Measurements from ENCODE around the gene MAL.
"Not testable (repeated sequence)": the region's sequence is repeated elsewhere in the genome, so short reads cannot be mapped to it uniquely, and the experiment has no call there.

Gene MAL

GRCh38 chr2:95063086-95063958 is 37.8 kb downstream of the MAL start:
- no peak for DNase-seq (ENCODE audit: low read depth)

- no peak for DNase-seq (ENCODE audit: low read depth)
Observed at GRCh38 chr2:95068256-95068655, 42.7 kb downstream of the MAL start.

DNA sequence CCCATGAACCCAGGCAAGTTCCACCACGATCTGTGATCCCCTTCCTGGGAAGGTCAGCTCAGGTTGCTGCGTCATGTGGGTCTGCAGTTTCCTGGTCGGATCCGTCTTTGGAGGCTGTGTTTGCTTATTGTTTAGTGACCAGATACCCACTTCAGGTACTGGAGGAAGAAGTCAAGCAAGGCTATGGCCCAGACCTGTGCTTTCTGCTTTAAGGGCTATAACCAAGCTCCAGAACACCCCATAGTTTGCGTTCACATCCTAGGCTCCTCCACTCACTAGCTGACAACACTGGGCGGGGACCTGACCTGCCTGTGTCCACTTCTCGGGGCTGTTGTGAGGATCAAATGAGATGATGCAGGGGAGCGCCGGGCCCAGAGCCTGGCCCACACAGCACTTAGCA is 44.0 kb downstream of the MAL start:
- DNase-seq (ENCODE audit: low read depth) = no peak

DNA sequence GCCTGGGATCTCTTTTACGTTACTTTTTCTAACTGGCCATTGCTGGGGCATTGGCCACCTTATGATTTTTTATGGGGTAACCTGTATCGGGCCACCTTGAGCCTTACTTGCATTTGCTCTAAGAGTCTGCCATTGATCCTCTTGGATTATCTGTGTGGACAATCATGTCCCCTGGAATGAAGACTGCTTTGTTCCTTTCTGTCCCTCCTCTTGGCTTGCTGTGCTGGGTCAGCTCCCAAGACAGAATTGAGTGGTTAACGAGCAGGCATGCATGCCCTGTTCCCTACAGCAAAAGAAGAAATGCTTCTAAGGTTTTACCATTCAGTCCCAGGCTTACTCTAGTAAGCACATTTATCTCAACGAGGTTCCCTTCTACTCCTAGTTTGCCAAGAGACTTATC is 46.3 kb downstream of the MAL start:
- DNase-seq (ENCODE audit: low read depth) = no peak

DNA sequence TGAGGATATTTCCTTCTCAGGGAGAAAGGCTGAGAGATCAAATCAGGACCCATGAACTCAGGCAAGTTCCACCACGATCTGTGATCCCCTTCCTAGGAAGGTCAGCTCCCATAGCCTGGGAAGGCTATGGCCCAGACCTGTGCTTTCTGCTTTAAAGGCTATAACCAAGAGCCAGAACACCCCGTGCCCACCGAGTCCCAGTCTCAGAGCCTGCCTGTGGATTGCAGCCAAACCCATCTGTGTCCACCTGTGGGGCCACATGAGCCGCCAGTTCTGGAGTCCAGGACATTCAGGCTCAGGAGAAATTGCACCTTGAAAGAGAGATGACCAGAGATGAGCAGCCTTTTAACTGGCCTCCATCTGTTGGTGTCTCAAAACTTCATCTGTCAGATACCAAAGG is 46.9 kb downstream of the MAL start:
- DNase-seq (ENCODE audit: low read depth) = no peak

DNA sequence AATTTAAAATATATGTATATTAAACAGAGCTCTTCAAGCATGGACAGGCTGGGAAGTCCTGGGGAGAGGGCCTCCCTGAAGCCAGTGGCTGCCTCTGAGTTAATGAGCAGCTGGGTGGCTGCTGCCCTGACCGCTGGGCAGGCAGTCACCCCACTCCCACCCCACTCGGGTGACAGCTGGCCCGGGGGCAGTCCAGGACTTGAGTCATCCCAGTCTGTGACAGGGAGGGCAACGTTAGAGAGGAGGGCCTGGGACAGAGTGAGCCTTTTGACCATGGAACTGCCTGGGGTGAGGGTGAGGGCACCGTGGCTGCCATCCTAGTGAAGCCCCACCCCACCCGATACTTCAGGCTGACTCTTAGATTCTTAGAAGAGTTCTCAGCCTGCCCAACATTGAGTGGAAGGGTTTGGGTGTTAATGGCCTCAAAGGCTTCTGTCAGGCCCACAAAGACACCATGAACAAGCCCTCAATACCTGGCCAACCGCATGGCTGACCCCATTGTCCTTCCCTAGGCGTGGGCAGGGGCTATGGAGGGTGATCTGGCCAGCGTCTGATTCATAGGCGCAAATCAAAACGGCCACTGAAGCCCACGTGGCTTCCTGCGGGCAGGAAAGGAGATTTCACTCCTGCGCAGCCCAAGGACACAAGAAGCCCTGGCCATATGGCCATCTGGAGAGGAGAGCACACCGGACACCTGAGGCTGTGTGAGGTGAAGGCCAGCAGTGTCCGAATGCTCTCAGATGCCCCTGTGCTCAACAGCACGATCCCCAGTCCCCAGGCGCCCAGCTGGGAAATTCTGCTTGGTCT is 48.6 kb downstream of the MAL start:
- DNase-seq (ENCODE audit: low read depth) = no peak

GRCh38 chr2:95074663-95075439 is 49.3 kb downstream of the MAL start:
- DNase-seq (ENCODE audit: low read depth) = peak; percentile 53

DNA sequence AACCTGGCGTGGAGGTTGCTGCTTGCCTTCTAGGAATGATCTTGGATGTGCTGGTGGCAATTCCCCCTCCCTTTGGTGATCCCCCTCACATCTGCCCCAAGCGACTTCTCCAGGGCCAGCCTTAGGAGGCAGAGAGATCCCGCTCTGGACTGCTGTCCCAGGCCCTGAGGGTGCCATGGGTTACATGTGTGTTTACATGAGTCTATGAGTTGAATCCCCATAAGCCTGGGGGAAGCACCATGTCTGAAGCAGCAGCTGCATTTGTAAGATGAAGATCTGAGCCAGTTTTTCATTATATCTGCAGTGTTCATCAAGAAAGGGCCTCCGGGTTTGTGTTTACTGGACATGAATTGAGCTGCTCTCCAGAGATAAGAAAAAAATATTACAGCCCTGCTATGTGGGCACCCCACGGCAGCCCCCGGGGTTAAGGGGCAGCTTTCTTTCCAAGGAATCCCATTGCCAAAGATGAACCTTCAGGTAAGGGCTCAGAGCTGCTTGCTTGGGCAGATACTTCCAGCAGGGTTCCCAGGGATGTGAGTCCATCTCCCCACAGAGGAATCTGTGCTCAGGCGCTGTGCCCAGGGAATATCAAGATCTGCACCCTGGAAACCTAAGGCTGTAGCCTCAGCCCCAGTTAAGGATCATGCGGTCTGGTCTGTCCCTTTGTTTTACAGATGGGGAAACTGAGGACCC is 50.1 kb downstream of the MAL start:
- DNase-seq (ENCODE audit: low read depth) = no peak

DNA sequence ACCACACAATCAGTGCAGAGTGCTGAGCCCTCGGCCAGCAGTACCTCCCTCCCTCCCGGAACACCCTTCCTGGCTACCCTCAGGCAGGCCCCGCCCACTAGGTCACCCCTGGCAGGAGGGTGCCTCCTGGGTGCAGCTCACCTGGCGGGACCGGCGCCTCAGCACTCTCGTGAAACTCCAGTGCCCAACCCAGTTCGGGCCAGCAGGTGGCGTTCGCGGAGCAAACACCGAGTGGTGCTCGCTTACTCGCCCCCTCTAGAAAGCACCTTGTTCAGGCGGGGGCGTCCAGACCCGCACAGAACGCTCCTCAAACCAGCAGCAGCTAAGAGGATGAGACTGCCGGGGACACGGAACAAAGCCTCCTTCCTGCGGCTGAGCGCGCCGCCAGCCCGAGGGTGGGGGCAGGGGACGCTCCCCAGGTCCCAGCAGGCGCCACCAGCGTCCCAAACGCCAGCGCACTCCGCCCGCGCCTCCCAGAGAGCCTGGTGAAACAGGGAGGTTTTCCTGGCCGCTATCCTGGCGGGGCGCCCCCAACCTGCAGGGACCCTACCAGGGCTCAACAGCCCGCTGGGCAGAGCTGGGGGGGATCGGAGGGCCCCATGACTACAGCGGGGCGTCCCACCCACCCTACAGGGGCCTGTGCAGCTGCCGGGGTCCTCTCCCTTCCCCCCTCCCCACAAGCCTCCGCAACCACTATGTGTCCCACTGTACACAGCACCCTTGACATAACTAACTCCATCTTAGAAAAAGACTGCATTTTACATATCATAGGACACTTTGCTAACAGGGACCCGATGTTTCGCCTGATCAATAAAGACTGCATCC is 51.4 kb downstream of the MAL start:
- DNase-seq (ENCODE audit: low read depth) = peak; percentile 81

- DNase-seq (ENCODE audit: low read depth) = no peak
Observed at GRCh38 chr2:95077530-95077825, 52.0 kb downstream of the MAL start.

- DNase-seq (ENCODE audit: low read depth) = no peak
Observed at GRCh38 chr2:95077861-95078603, 52.5 kb downstream of the MAL start.

DNA sequence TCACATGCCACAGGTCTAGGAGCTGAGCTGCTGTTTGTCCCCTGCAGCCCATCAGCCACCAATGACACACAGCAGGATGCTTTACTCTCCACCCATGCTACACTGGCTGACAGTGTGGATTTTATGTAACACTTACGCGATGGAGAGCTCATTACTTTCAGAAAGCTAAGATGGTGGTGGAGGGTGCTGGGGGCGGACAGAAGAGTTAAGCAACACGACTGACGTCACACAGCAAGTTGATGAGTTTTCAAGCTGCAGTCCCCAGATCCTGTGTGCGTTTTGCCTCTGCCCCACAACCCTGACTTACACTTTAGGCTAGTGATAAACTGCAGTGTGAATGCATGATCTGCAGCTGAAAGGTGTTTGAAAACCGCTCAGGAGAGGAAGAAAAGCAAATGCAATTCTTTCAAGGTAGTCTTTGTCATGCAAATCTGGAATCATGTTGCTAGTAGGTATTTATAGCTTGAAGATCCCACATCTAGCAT is 53.7 kb downstream of the MAL start:
- DNase-seq (ENCODE audit: low read depth) = no peak

DNA sequence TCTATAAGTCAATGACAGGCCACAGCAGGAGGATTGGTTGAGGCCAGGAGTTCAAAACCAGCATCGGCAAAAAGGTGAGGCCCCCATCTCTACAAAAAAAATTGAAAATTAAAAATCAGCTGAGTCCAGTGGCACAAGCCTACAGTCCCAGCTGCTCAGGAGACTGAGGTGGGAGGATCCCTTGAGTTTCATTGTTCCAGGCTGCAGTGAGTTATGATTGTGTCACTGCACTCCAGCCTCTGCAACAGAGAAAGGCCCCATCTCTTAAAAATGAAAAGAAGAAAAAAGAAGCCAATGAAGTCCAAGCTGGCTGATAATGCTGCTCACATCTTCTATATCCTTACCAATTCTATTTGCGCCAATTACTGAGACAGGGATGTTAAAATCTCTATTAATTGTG is 57.0 kb downstream of the MAL start:
- DNase-seq (ENCODE audit: low read depth) = no peak

- DNase-seq (ENCODE audit: low read depth) = no peak
Observed at GRCh38 chr2:95086017-95086416, 60.5 kb downstream of the MAL start.

DNA sequence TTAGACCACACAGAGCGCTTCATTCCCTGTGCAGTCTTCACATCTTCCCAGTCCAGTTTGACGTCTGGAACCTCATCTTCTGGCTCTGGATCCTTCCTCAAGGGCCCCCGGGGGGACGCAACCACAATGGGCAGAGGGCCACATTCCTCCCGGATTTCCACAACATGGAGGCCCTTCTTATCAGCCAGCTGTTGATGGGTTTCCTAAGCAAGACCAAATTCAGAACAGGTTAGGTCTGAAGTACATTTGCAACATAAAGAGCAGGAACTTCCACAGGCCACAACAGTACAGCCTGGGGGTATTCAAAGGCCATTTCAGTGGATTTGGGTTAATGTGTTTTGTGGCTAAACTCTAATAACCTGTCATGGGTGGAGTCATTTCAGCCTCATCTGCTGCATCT is 61.9 kb downstream of the MAL start:
- DNase-seq (ENCODE audit: low read depth) = no peak

GRCh38 chr2:95091885-95092555 is 66.5 kb downstream of the MAL start:
- DNase-seq (ENCODE audit: low read depth) = no peak

DNA sequence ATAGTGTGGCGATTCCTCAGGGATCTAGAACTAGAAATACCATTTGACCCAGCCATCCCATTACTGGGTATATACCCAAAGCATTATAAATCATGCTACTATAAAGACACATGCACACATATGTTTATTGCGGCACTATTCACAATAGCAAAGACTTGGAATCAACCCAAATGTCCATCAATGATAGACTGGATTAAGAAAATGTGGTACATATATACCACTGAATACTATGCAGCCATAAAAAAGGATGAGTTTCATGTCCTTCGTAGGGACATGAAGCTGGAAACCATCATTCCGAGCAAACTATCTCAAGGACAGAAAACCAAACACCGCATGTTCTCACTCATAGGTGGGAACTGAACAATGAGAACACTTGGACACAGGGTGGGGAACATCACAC is 72.8 kb downstream of the MAL start:
- DNase-seq (ENCODE audit: low read depth) = not testable (repeated sequence)

DNA sequence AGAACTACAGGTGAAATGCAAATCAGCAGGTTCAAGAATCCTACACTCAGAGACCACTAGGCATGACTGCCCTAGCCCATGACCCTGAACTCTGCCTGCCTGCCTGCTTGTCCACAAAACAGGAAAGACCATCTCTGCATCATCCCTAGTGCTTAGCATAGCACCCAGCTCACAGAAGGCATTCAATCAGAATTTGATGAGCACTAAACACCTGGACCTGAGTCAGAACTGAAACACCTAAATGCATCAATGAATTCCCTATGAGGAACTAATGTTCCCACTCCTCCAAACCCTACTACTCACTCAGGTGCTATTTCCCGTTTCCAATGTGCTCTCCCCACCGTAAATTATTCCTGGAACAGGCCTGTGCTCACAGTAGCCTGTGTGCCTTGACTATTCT is 74.4 kb downstream of the MAL start:
- no peak for DNase-seq (ENCODE audit: low read depth)

Data from activated gamma-delta T cell treated with anti-CD3 and anti-CD28 coated beads, Interleukin-2, amount 50 U/mL, for 16 hours (primary cell).